Coronary artery (tissue), 2 donors: Measurements from ENCODE around the gene ARL16.

ENCODE experiments used
- DNase-seq: peaks from one replicate; pipeline ENCODE4 v3.0.0-alpha.2; 2017; ENCODE audit warnings: low spot score
- H3K27ac ChIP-seq, 2 donors: fragments of 200-600 bp; sonication (generic); one replicate each; pipeline ENCODE4 v1.5.1; 2016 to 2019
- H3K4me3 ChIP-seq: fragments of 200-600 bp; sonication (generic); 2 replicates; pipeline ENCODE4 v1.5.1; 2016; ENCODE audit warnings: mild to moderate bottlenecking, moderate library complexity
- CTCF ChIP-seq: fragments of 200-600 bp; sonication (generic); IDR thresholded peaks from one replicate; pipeline ENCODE4 v1.5.1; 2019; ENCODE audit warnings: antibody characterized with exemption

Gene ARL16

GRCh38 chr17:81720267-81721071 lies 36.9 kb upstream of the ARL16 start:
- no peak overlapping the region for H3K27ac ChIP-seq

GRCh38 chr17:81719410-81720266 lies 36.0 kb upstream of the ARL16 start:
- H3K4me3 ChIP-seq: no peak overlapping the region
- DNase-seq: no peak
- no peak overlapping the region for H3K27ac ChIP-seq
- no peak for TF ChIP-seq CTCF

More at GRCh38 chr17:81720267-81721071, 36.9 kb upstream of the ARL16 start:
- no peak for DNase-seq
- no peak for TF ChIP-seq CTCF
- H3K4me3 ChIP-seq: no peak overlapping the region

GRCh38 chr17:81717766-81718089 lies 34.1 kb upstream of the ARL16 start:
- no peak overlapping the region for H3K27ac ChIP-seq
- DNase-seq: no peak
- no peak overlapping the region for H3K4me3 ChIP-seq
- no peak for TF ChIP-seq CTCF

GRCh38 chr17:81717049-81717765 lies 33.6 kb upstream of the ARL16 start:
- TF ChIP-seq CTCF: no peak
- DNase-seq: no peak
- Histone ChIP-seq H3K27ac (no peak overlapping the region), H3K4me3 (no peak overlapping the region)

- no peak for DNase-seq
- Histone ChIP-seq H3K4me3 (no peak overlapping the region), H3K27ac (no peak overlapping the region)
- TF ChIP-seq CTCF: no peak
Measured at GRCh38 chr17:81716674-81716996, 33.0 kb upstream of the ARL16 start.

- TF ChIP-seq CTCF: no peak
- no peak for DNase-seq
- H3K27ac ChIP-seq: no peak overlapping the region
- no peak overlapping the region for H3K4me3 ChIP-seq
Measured at GRCh38 chr17:81715872-81716673, 32.5 kb upstream of the ARL16 start.
